Activated T-helper 1 cell treated with anti-CD3 and anti-CD28 coated beads, Interleukin-12 subunit alpha, Interleukin-12 subunit beta, Interleukin-2, Interleukin-4 antibody, amounts not matched to agents 30 ng/mL and 10 ng/mL and 1 ng/mL, durations not matched to agents 14 hours and 24 hours and 36 hours (primary cell): ENCODE data around the gene NKAIN2. TPM values are rescaled to one million over a fixed set of nuclear protein-coding genes. Genes with fewer than 3 reads are reported as not detected.

Source experiments
- DNase-seq: peaks from one replicate; pipeline ENCODE4 v3.0.0; 2021; ENCODE audit warnings: low spot score
- H3K27ac Mint-ChIP-seq: one replicate; pipeline ENCODE4 v1.8.0; 2021; ENCODE audit warnings: mild to moderate bottlenecking, mixed read lengths
- H3K27me3 Mint-ChIP-seq: one replicate; pipeline ENCODE4 v1.8.0; 2022; ENCODE audit warnings: mild to moderate bottlenecking, moderate library complexity, mixed read lengths; ENCODE audit not compliant: insufficient read depth
- H3K36me3 Mint-ChIP-seq: one replicate; pipeline ENCODE4 v1.8.0; 2021; ENCODE audit warnings: low read depth, mixed read lengths
- H3K4me1 Mint-ChIP-seq: one replicate; pipeline ENCODE4 v1.8.0; 2021; ENCODE audit warnings: low read depth, mixed read lengths
- H3K4me3 Mint-ChIP-seq: one replicate; pipeline ENCODE4 v1.8.0; 2021; ENCODE audit warnings: mild to moderate bottlenecking, moderate library complexity, mixed read lengths
- H3K9me3 Mint-ChIP-seq: one replicate; pipeline ENCODE4 v1.8.0; 2021; ENCODE audit warnings: mixed read lengths
- intact Hi-C: fragments of 100-400 bp; cut with micrococcal nuclease; formaldehyde crosslinking; loops from one replicate; pipeline ENCODE4 v1.15.1; 2024
- total RNA-seq: library from RNA; stranded (reverse); gene quantifications from 2 replicates; pipeline ENCODE4 v1.2.3, GENCODE V29; 2022

Gene NKAIN2
- total RNA-seq = not detected in 2 replicates

DNA sequence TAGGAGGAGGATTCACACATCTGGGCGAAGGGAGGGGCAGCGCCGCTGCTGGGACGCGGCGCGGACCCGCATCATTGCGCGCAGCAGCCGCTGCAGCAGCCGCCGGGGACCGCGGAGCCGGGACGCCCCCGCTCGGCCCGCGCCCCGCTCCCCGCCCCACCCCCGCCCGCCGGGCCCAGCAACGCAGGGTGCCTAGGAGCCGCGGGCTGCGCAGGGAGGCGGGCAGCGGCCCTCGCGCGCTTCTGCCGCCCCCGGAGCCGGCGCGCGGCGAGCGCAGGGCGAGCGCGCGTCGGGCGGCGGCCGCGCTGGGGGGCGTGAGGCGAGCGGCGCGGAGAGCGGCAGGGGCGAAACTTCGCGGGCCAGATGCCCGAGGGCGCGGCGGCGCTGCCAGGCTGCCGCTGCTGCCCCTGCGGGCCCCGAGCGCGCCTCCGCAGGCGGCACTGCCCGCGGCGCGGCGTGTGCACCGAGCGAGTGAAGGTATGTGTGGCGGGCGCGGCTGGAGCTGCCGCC is at the start of gene NKAIN2:
NKAIN2 (plus strand) TSS at position 362 of the 510 bp plus-strand sequence.
- intact Hi-C loops = no loop called here
- peak within 1 kb of the TSS; percentile 62 for H3K4me3 Mint-ChIP-seq
- no peak for DNase-seq
- peaks cover 44% of the 10 kb centered on the region for H3K27me3 Mint-ChIP-seq
- peaks cover 10% of the 10 kb centered on the region for H3K4me1 Mint-ChIP-seq
- peak within 1 kb of the TSS; percentile 29 for H3K27ac Mint-ChIP-seq
- H3K9me3 Mint-ChIP-seq = no peaks in the 10 kb centered on the region
- H3K36me3 Mint-ChIP-seq = no peaks in the 10 kb centered on the region

GRCh38 chr6:123759472-123759871 is 44.2 kb upstream of the NKAIN2 start:
- no peak for DNase-seq
- intact Hi-C loops = no loop called here
- Mint-ChIP-seq H3K36me3 (no peaks in the 10 kb centered on the region), H3K9me3 (no peaks in the 10 kb centered on the region), H3K4me3 (no peak overlapping the region), H3K27ac (no peak overlapping the region), H3K4me1 (no peaks in the 10 kb centered on the region), H3K27me3 (no peaks in the 10 kb centered on the region)

DNA sequence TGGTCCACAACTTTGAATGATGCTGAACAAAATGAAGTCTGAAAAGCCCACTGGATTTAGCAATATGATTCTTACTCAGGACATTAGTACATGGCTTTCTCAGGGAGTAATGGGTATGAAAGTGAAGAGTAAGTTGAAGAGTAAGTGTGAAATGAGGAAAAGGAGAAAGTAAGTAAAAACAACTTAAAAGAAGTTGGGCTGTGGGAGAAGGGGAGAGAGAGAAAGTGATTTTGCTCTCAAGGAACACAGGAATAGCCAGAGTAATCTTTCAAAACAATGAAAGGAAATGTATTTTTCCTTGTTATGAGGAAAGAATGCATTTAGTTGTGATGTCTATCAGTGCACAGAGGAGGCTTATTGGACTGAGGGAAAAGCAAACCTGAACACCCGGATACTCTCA is 39.8 kb upstream of the NKAIN2 start:
- H3K4me1 Mint-ChIP-seq = no peaks in the 10 kb centered on the region
- intact Hi-C loops = no loop called here
- H3K36me3 Mint-ChIP-seq = no peaks in the 10 kb centered on the region
- H3K27me3 Mint-ChIP-seq = no peaks in the 10 kb centered on the region
- H3K27ac Mint-ChIP-seq = no peak overlapping the region
- H3K4me3 Mint-ChIP-seq = no peak overlapping the region
- no peak for DNase-seq
- H3K9me3 Mint-ChIP-seq = no peaks in the 10 kb centered on the region

DNA sequence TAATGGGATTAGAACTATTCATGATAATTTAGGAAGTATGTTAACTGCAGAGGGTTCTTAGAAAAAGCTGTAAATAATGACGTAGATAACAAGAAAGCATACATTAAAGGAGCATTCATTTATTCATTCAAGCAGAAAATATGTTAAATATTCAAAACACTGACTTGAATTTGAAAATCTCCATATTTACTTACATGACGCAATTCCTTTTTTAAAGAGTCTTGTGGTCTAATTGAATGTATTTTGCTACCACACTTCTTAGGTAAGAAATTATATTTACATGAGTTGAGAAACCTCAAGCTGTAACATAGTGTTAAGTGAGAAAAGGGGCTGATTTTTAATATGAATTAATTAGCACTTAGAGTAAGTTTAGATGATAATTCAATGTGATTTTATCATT is 38.9 kb upstream of the NKAIN2 start:
- Mint-ChIP-seq H3K9me3 (no peaks in the 10 kb centered on the region), H3K4me3 (no peak overlapping the region), H3K27ac (no peak overlapping the region), H3K36me3 (no peaks in the 10 kb centered on the region), H3K27me3 (no peaks in the 10 kb centered on the region), H3K4me1 (no peaks in the 10 kb centered on the region)
- DNase-seq = no peak
- intact Hi-C loops = no loop called here

DNA sequence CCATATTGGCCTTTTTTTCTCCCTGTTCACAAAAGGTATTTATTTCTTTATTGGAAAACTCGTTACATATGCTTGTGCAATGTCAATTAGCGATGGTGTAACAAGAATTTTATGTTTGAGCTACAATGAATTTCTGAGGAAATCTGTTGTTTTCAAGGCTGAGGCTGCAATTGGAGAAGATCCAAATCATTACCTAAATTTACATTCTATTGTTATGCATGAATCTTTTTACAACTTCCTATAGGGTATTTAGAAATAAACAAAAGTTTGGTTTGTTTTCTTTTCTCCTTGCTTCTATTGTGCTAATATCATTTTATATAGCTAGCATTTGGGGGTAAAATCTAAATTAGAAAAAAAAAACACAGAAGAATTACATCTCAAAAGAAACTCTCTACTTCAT is 34.7 kb upstream of the NKAIN2 start:
- H3K27me3 Mint-ChIP-seq = no peaks in the 10 kb centered on the region

GRCh38 chr6:123769431-123769830 is 34.2 kb upstream of the NKAIN2 start:
- H3K4me3 Mint-ChIP-seq = no peak overlapping the region
- DNase-seq = no peak
- intact Hi-C loops = no loop called here
- H3K27ac Mint-ChIP-seq = no peak overlapping the region
- H3K9me3 Mint-ChIP-seq = no peaks in the 10 kb centered on the region
- H3K27me3 Mint-ChIP-seq = no peaks in the 10 kb centered on the region
- no peaks in the 10 kb centered on the region for H3K4me1 Mint-ChIP-seq
- no peaks in the 10 kb centered on the region for H3K36me3 Mint-ChIP-seq

More for the DNA sequence above, 34.7 kb upstream of the NKAIN2 start:
- DNase-seq = no peak
- H3K4me3 Mint-ChIP-seq = no peak overlapping the region
- intact Hi-C loops = no loop called here
- no peaks in the 10 kb centered on the region for H3K9me3 Mint-ChIP-seq
- no peaks in the 10 kb centered on the region for H3K4me1 Mint-ChIP-seq
- no peak overlapping the region for H3K27ac Mint-ChIP-seq
- no peaks in the 10 kb centered on the region for H3K36me3 Mint-ChIP-seq

DNA sequence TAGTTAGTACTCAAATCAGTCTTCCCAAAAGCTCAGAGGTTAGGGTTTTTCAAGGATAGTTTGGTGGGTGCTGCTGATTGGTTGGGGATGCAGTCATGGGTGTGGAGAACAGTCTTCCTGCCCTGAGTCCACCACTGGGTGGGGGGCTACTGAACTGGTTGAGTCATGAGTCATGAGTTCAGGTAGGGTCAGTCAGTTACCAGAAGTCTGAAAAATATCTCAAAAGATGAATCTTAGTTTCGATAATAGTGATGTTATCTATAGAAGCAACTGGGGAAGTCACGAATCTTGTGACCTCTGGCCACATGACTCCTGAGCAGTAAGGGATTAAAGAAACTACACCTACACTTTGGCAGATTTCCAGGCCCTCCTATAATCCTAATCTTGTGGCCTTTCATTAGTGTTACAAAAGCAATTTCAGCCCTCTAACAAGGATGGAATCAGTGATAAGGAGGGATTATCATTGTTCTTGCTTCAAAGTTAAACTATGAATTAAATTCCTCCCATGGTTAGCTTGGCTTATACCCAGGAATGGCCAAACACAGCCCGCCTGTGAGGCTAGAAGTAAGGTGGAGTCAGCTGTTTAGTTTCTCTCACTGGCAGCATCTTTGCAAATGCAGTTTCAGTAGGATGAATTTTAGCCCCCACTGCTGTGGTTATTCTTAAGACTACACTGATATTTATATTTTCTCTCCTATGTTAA is 33.3 kb upstream of the NKAIN2 start:
- no peaks in the 10 kb centered on the region for H3K9me3 Mint-ChIP-seq
- intact Hi-C loops = no loop called here
- no peak for DNase-seq
- H3K36me3 Mint-ChIP-seq = no peaks in the 10 kb centered on the region
- H3K27me3 Mint-ChIP-seq = peaks cover 2% of the 10 kb centered on the region
- no peak overlapping the region for H3K27ac Mint-ChIP-seq
- H3K4me3 Mint-ChIP-seq = no peak overlapping the region
- no peaks in the 10 kb centered on the region for H3K4me1 Mint-ChIP-seq

GRCh38 chr6:123771126-123771525 is 32.5 kb upstream of the NKAIN2 start:
- Mint-ChIP-seq H3K9me3 (no peaks in the 10 kb centered on the region), H3K36me3 (no peaks in the 10 kb centered on the region), H3K4me3 (no peak overlapping the region), H3K27ac (no peak overlapping the region), H3K4me1 (no peaks in the 10 kb centered on the region), H3K27me3 (peaks cover 2% of the 10 kb centered on the region)
- intact Hi-C loops = no loop called here
- no peak for DNase-seq

GRCh38 chr6:123777563-123777962 is 26.1 kb upstream of the NKAIN2 start:
- Mint-ChIP-seq H3K4me3 (no peak overlapping the region), H3K27me3 (peaks cover 5% of the 10 kb centered on the region), H3K4me1 (no peaks in the 10 kb centered on the region), H3K9me3 (no peaks in the 10 kb centered on the region), H3K27ac (no peak overlapping the region), H3K36me3 (no peaks in the 10 kb centered on the region)
- no peak for DNase-seq
- intact Hi-C loops = no loop called here

GRCh38 chr6:123780021-123780420 is 23.6 kb upstream of the NKAIN2 start:
- Mint-ChIP-seq H3K36me3 (no peaks in the 10 kb centered on the region), H3K27ac (no peak overlapping the region)
- intact Hi-C loops = no loop called here

GRCh38 chr6:123784330-123784729 is 19.3 kb upstream of the NKAIN2 start:
- no peaks in the 10 kb centered on the region for H3K9me3 Mint-ChIP-seq

More at GRCh38 chr6:123780021-123780420, 23.6 kb upstream of the NKAIN2 start:
- Mint-ChIP-seq H3K4me3 (no peak overlapping the region), H3K9me3 (no peaks in the 10 kb centered on the region), H3K27me3 (peaks cover 5% of the 10 kb centered on the region), H3K4me1 (no peaks in the 10 kb centered on the region)
- DNase-seq = no peak

GRCh38 chr6:123785039-123785438 is 18.6 kb upstream of the NKAIN2 start:
- Mint-ChIP-seq H3K4me1 (no peaks in the 10 kb centered on the region), H3K36me3 (no peaks in the 10 kb centered on the region), H3K27me3 (peaks cover 2% of the 10 kb centered on the region), H3K27ac (no peak overlapping the region), H3K4me3 (no peak overlapping the region), H3K9me3 (no peaks in the 10 kb centered on the region)
- intact Hi-C loops = no loop called here
- no peak for DNase-seq

More at GRCh38 chr6:123784330-123784729, 19.3 kb upstream of the NKAIN2 start:
- H3K36me3 Mint-ChIP-seq = no peaks in the 10 kb centered on the region
- DNase-seq = no peak
- intact Hi-C loops = no loop called here
- H3K4me3 Mint-ChIP-seq = no peak overlapping the region
- peaks cover 2% of the 10 kb centered on the region for H3K27me3 Mint-ChIP-seq
- H3K4me1 Mint-ChIP-seq = no peaks in the 10 kb centered on the region
- H3K27ac Mint-ChIP-seq = no peak overlapping the region

GRCh38 chr6:123788319-123788718 is 15.3 kb upstream of the NKAIN2 start:
- H3K27ac Mint-ChIP-seq = no peak overlapping the region
- intact Hi-C loops = no loop called here
- no peaks in the 10 kb centered on the region for H3K27me3 Mint-ChIP-seq
- no peaks in the 10 kb centered on the region for H3K36me3 Mint-ChIP-seq
- H3K4me3 Mint-ChIP-seq = no peak overlapping the region
- no peak for DNase-seq
- no peaks in the 10 kb centered on the region for H3K9me3 Mint-ChIP-seq
- H3K4me1 Mint-ChIP-seq = no peaks in the 10 kb centered on the region

DNA sequence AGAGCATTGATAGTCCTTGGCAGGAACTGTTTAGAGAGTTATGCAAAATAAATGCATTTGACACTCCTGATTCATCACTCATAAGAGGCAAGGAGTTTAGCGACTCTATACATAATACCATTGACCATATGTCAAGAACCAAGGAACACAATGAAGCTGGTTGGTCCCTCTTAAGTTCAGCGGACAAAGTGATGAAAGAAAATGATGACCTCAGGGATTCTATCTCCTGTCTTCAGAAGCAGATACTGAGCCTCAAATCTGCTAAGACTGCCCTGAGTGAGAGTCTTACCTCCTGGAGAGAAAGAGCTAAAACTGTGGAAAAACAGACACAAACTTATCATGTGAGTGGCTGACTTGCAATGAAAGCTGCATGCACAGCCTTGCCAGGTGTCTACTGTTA is 9.5 kb upstream of the NKAIN2 start:
- no peaks in the 10 kb centered on the region for H3K27me3 Mint-ChIP-seq
- no peaks in the 10 kb centered on the region for H3K36me3 Mint-ChIP-seq
- intact Hi-C loops = no loop called here
- H3K4me3 Mint-ChIP-seq = no peak overlapping the region
- no peak overlapping the region for H3K27ac Mint-ChIP-seq
- no peaks in the 10 kb centered on the region for H3K9me3 Mint-ChIP-seq
- DNase-seq = no peak
- no peaks in the 10 kb centered on the region for H3K4me1 Mint-ChIP-seq
